ENCODE measurements around the gene WAS.
A peak's percentile ranks its signal among the peaks of the same experiment; 100 is the strongest.

The WAS gene

DNA sequence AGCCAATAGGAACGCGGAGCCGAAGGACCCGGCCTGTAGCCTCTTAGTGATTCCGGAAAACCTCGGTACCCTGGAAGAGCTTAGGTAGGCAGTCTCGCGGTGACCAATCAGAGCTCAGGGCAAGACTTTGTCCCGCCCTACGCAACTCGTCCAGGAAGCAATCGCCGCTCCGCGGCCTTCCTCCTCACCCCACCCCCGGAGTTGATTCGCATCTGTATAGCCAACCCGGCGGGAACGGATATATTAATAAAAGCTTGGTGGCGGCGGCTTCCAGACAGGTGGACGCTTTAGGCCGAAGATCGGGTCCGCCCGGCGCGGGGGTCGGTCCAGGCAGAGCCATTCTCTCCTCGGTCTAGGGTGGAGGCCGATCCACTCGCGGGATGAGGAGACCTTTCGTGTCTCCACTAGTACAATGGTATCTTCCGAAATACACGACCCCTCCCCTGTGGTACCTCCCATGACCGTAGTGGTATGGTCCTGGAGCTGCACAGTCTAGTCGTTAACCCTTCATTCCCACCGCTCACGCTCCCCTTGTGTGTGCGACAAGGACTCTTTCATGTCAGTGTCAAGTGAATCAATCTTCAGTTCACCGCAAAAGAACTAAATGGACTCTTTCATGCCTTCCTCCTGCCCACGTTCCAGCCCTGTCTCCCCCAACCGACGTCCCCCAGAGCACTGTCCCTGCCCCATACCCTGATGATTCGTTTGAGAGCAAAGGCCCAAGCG is 53.8 kb downstream of the WAS start:
- peaks cover 7% of the 10 kb centered on the region for H3K4me1 ChIP-seq
- H3K36me3 ChIP-seq (replicated peaks) = no peaks in the 10 kb centered on the region
- DNase-seq (ENCODE audit: low spot score in 2 of 2) = peak; percentile 97 to 99
- H3K27me3 ChIP-seq (ENCODE audit: low read depth) = no peaks in the 10 kb centered on the region
- peak overlapping the region; percentile 58 for H3K4me3 ChIP-seq
- H3K9me3 ChIP-seq = no peaks in the 10 kb centered on the region
- in situ Hi-C loops (cut with MboI; ENCODE audit: low sequenced_read_pairs) = no loop called here

DNA sequence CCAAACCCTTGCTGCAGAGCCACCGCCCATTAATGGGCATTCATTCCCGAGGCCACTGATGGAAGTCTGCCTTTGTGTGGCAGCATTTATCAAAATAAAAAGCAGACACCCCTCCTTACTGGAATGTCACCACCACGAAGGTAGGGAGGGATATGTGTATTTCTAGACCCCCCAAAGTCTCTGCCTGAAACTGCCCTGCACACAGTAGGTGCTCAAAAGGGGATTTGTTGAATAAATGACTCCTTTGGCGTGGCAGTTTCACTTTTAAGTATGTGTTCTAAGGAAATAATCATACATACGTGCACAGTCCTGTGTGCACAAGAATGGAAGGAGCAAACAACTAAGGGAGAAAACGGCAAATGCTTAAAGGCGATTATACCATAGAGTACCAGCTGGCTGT is 54.3 kb downstream of the WAS start:
- Histone ChIP-seq H3K4me1 (peaks cover 7% of the 10 kb centered on the region), H3K27me3 (ENCODE audit: low read depth) (no peaks in the 10 kb centered on the region), H3K36me3 (replicated peaks) (no peaks in the 10 kb centered on the region), H3K4me3 (peak overlapping the region; percentile 58), H3K9me3 (no peaks in the 10 kb centered on the region)
- DNase-seq (ENCODE audit: low spot score in 2 of 2) = no peak
- in situ Hi-C loops (cut with MboI; ENCODE audit: low sequenced_read_pairs) = no loop called here

Measured in HAP-1 (cell line).